Stimulated activated CD8-positive, alpha-beta memory T cell treated with anti-CD3 and anti-CD28 coated beads, Interleukin-12 subunit alpha, Interleukin-12 subunit beta, amount 100 ng/mL, for 1 hour (primary cell): Measurements from ENCODE around the gene CHAT.
A peak's percentile ranks its signal among the peaks of the same experiment; 100 is the strongest.

Experiments
- DNase-seq: peaks from one replicate; pipeline ENCODE4 v3.0.0-alpha.2; 2020; ENCODE audit warnings: low read depth

The CHAT gene

GRCh38 chr10:49597426-49598163, 16.2 kb upstream of the CHAT start:
- no peak for DNase-seq

- no peak for DNase-seq
Measured at GRCh38 chr10:49598164-49598856, 15.5 kb upstream of the CHAT start.

- no peak for DNase-seq
Measured at GRCh38 chr10:49598986-49599385, 14.9 kb upstream of the CHAT start.

GRCh38 chr10:49599546-49599945, 14.3 kb upstream of the CHAT start:
- no peak for DNase-seq

- DNase-seq = no peak
Measured at GRCh38 chr10:49600046-49600445, 13.8 kb upstream of the CHAT start.

GRCh38 chr10:49600781-49601400, 12.9 kb upstream of the CHAT start:
- no peak for DNase-seq

GRCh38 chr10:49601857-49602256, 12.0 kb upstream of the CHAT start:
- DNase-seq = no peak

GRCh38 chr10:49602380-49603023, 11.3 kb upstream of the CHAT start:
- no peak for DNase-seq

GRCh38 chr10:49605216-49605938, 8.5 kb upstream of the CHAT start:
- no peak for DNase-seq

GRCh38 chr10:49605939-49606509, 7.8 kb upstream of the CHAT start:
- DNase-seq = no peak

- peak; percentile 22 for DNase-seq
Measured at GRCh38 chr10:49606981-49607535, 6.8 kb upstream of the CHAT start.

- DNase-seq = no peak
Measured at GRCh38 chr10:49608166-49609005, 5.5 kb upstream of the CHAT start.

GRCh38 chr10:49609006-49609282, 4.9 kb upstream of the CHAT start:
- no peak for DNase-seq

GRCh38 chr10:49609283-49610113, 4.3 kb upstream of the CHAT start:
- DNase-seq = no peak

- no peak for DNase-seq
Measured at GRCh38 chr10:49610114-49610457, 3.8 kb upstream of the CHAT start, which contains the start of gene SLC18A3. Gene SLC18A3, plus strand, starts transcription at chr10:49610310. Its CDS starts 431 bp downstream, at chr10:49610741.

GRCh38 chr10:49610458-49611165, 3.2 kb upstream of the CHAT start:
- no peak for DNase-seq

GRCh38 chr10:49611166-49611815, 2.5 kb upstream of the CHAT start:
- DNase-seq = no peak

- DNase-seq = no peak
Measured at GRCh38 chr10:49611816-49612512, 1.9 kb upstream of the CHAT start.
